GM12874 (cell line): Measurements from ENCODE around the gene ARRB1.

Experiments
- TF ChIP-seq, protein P1 (sequence below): IDR thresholded peaks from 2 replicates; pipeline ENCODE4 v1.5.1; 2011; ENCODE audit warnings: low read depth, mild to moderate bottlenecking, control low read depth, low read length, moderate library complexity; ENCODE audit not compliant: insufficient read depth

Gene ARRB1

GRCh38 chr11:75264356-75264755 is 87.1 kb downstream of the ARRB1 start:
- TF ChIP-seq, protein P1, sequence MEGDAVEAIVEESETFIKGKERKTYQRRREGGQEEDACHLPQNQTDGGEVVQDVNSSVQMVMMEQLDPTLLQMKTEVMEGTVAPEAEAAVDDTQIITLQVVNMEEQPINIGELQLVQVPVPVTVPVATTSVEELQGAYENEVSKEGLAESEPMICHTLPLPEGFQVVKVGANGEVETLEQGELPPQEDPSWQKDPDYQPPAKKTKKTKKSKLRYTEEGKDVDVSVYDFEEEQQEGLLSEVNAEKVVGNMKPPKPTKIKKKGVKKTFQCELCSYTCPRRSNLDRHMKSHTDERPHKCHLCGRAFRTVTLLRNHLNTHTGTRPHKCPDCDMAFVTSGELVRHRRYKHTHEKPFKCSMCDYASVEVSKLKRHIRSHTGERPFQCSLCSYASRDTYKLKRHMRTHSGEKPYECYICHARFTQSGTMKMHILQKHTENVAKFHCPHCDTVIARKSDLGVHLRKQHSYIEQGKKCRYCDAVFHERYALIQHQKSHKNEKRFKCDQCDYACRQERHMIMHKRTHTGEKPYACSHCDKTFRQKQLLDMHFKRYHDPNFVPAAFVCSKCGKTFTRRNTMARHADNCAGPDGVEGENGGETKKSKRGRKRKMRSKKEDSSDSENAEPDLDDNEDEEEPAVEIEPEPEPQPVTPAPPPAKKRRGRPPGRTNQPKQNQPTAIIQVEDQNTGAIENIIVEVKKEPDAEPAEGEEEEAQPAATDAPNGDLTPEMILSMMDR: no peak

- TF ChIP-seq, protein P1: no peak
These were observed 87.5 kb downstream of the ARRB1 start for GRCh38 chr11:75263944-75264349.

GRCh38 chr11:75262961-75263852 is 88.3 kb downstream of the ARRB1 start:
- TF ChIP-seq, protein P1: no peak

DNA sequence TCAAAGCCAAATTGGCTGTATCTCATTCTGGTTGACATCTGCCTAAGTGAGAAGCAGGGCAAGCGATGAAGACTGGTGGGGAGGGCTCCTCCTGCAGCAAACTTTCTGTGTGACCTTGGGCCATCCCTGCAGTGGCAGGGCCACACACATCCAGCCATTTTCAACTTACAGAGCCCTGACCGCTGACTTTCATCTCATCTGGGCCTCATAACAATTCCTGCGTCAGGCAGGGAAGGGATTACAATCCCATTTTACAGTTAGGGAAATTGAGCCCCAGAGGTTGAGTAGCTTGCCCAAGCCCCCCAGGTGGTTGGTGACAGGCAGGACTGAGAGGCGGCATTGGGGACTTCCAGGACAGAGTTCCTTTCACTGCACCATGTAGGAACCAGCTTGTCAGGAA is 89.0 kb downstream of the ARRB1 start:
- TF ChIP-seq, protein P1: no peak

DNA sequence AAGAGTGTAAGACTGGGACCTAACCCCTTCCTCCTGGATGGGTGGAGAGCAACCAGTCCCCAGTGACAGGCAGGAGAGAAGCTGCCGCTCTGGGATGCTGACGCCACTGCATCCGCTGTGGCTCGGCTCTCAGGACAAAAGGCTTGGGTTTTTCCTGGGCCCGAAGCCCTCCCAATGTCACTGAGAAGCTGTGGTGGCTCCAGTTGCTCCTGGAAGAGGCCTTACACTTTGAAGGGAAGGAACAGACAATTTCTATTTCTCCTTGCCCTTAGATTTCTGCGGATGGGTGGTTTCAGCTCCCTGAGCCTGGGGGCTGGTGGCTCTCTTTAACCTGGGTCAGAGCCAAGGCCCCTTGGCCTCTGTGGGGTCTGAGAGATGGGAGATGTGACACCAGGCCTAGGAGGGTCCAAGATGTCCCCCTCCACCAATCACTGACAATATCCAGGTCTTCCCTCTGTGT is 89.5 kb downstream of the ARRB1 start:
- TF ChIP-seq, protein P1: no peak

DNA sequence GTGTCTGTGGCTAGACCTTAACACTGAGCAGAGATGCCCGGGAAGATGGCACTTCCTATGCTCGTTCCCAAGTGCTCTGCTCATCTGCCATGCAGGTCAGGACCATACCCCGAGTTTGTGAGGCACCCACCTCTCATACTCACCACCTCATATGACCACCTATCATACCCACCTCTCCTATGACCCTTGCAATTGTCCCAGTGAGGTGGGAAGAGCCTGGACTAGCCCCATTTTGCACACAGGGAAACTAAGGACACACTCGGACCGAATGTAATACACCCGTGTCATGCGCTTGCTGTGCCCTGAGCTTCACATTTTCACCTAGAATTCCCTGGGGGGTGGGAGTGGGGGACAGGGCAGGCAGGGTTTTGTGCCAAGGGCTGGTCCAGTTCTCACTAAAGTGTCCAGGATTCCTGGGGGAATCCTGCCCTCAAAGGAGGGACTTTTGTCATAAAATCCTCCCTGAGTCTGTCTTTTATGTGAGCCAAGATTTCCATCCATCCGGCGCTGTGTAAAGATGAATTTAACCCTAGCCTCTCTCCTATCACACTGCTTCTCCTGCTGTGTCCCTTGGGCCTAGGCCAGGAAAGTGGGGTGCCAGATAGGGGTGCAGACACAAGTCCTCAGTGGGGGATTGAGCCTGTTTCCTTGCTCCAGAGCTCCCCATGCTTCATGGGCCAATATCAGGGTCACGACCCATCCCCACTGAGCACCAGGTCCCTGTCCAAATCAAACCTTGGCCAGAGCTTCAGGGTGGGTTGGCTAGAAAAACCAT is 90.9 kb downstream of the ARRB1 start:
- TF ChIP-seq, protein P1: no peak

DNA sequence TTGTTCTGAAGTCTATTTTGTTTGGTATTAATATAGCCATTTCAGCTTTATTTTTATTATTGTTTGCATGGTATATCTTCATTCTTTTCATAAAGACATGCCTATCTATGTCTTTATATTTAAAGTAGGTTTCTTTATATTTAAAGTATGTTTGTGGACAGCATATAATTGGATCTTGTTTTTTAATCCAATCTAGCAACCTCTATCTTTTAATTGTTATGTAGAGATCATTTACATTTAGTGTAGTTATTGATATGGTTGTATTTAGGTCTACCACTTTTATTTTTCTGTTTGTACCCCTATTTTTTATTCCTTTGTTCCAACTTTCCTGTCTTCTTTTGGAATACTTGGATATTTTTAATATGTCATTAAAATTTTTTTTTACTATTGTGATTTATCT is 97.1 kb downstream of the ARRB1 start:
- TF ChIP-seq, protein P1: no peak
